ENCODE measurements around the gene CTTNBP2.

GRCh38 chr7:117776224-117776623 lies 97.0 kb downstream of the CTTNBP2 start:
- no peak for TF ChIP-seq CTCF (IDR thresholded peaks at IDR 0.05; ENCODE audit: insufficient read depth, low read length, poor library complexity, severe bottlenecking)
- TF ChIP-seq EZH2phosphoT487 (conservative IDR thresholded peaks at IDR 0.05; ENCODE audit: low read length) = no peak
